Sigmoid colon (tissue), 4 donors: ENCODE data around the gene EFL1.
"Not testable (repeated sequence)": the region's sequence is repeated elsewhere in the genome, so short reads cannot be mapped to it uniquely, and the experiment has no call there.

Experiments
- POLR2A ChIP-seq, 2 donors: fragments of 450-650 bp; IDR thresholded peaks; one replicate each; pipeline ENCODE4 v1.6.1; 2016; ENCODE audit warnings: antibody characterized with exemption in 2 of 2, mild to moderate bottlenecking in 2 of 2, moderate library complexity in 2 of 2
- POLR2AphosphoS5 ChIP-seq, 4 donors: sonication (generic); formaldehyde crosslinking; IDR thresholded peaks; one replicate each; pipeline ENCODE4 v1.6.1; 2017; ENCODE audit warnings: antibody characterized with exemption in 4 of 4
- TF ChIP-seq, protein P1 (sequence below), 4 experiments: fragments of 450-650 bp in 3 of 4; fragments of 200-600 bp in 1 of 4; IDR thresholded peaks; one replicate each; pipeline ENCODE4 v1.5.1; 2016 to 2019; ENCODE audit warnings: antibody characterized with exemption in 4 of 4, mild to moderate bottlenecking in 3 of 4, moderate library complexity in 2 of 4

DNA sequence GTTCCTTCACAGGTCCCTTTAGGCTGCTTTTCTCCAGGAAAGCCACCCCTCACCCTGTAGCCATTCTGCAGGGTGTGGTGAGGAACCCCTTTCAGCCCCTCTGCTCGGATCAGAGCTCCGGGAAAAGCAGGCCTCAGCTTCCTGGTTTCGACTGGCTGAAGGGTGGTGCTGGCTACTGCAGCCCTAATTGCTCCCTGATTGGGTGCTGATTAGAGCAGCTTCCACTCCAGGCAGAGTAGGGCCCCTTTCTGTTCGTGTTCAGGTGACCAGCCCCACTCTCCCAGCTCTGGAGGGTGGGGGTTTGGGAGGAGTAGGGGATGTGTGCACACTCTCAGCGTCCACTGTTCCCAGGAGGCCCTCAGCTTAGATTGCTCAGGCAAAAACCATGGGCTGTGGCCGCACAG, 37.0 kb upstream of the EFL1 start:
- TF ChIP-seq, protein P1, sequence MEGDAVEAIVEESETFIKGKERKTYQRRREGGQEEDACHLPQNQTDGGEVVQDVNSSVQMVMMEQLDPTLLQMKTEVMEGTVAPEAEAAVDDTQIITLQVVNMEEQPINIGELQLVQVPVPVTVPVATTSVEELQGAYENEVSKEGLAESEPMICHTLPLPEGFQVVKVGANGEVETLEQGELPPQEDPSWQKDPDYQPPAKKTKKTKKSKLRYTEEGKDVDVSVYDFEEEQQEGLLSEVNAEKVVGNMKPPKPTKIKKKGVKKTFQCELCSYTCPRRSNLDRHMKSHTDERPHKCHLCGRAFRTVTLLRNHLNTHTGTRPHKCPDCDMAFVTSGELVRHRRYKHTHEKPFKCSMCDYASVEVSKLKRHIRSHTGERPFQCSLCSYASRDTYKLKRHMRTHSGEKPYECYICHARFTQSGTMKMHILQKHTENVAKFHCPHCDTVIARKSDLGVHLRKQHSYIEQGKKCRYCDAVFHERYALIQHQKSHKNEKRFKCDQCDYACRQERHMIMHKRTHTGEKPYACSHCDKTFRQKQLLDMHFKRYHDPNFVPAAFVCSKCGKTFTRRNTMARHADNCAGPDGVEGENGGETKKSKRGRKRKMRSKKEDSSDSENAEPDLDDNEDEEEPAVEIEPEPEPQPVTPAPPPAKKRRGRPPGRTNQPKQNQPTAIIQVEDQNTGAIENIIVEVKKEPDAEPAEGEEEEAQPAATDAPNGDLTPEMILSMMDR (IDR thresholded peaks at IDR 0.05) = not testable (repeated sequence)
- not testable (repeated sequence) for TF ChIP-seq POLR2AphosphoS5, POLR2A (IDR thresholded peaks at IDR 0.05)
